ENCODE results near the gene RGMA.

RGMA gene

GRCh38 chr15:93088981-93089726 is at the start of gene RGMA:
Gene RGMA, minus strand, starts transcription at chr15:93089211. Its CDS starts 279 bp downstream, at chr15:93088932.
- no peak for DNase-seq (ENCODE audit: low read depth)

- no peak for DNase-seq (ENCODE audit: low read depth)
Measured at GRCh38 chr15:93136606-93137005, 47.6 kb upstream of the RGMA start.

- DNase-seq (ENCODE audit: low read depth): no peak
Measured at GRCh38 chr15:93135997-93136397, 47.0 kb upstream of the RGMA start.

GRCh38 chr15:93135459-93135858 is 46.4 kb upstream of the RGMA start:
- no peak for DNase-seq (ENCODE audit: low read depth)

GRCh38 chr15:93131485-93132095 is 42.6 kb upstream of the RGMA start:
- no peak for DNase-seq (ENCODE audit: low read depth)

GRCh38 chr15:93129702-93130488 is 40.9 kb upstream of the RGMA start:
- no peak for DNase-seq (ENCODE audit: low read depth)

GRCh38 chr15:93127286-93127685 is 38.3 kb upstream of the RGMA start:
- DNase-seq (ENCODE audit: low read depth): no peak

GRCh38 chr15:93126599-93126998 is 37.6 kb upstream of the RGMA start:
- DNase-seq (ENCODE audit: low read depth): no peak

- DNase-seq (ENCODE audit: low read depth): no peak
Measured at GRCh38 chr15:93126148-93126547, 37.1 kb upstream of the RGMA start.

- no peak for DNase-seq (ENCODE audit: low read depth)
Measured at GRCh38 chr15:93124126-93124525, 35.1 kb upstream of the RGMA start.

GRCh38 chr15:93121973-93122910 is 33.2 kb upstream of the RGMA start:
- no peak for DNase-seq (ENCODE audit: low read depth)

GRCh38 chr15:93121107-93121506 is 32.1 kb upstream of the RGMA start:
- no peak for DNase-seq (ENCODE audit: low read depth)

- DNase-seq (ENCODE audit: low read depth): no peak
Measured at GRCh38 chr15:93118904-93119303, 29.9 kb upstream of the RGMA start.

GRCh38 chr15:93111451-93111850 is 22.4 kb upstream of the RGMA start:
- no peak for DNase-seq (ENCODE audit: low read depth)

GRCh38 chr15:93110502-93111040 is 21.6 kb upstream of the RGMA start:
- DNase-seq (ENCODE audit: low read depth): no peak

- no peak for DNase-seq (ENCODE audit: low read depth)
Measured at GRCh38 chr15:93109336-93110102, 20.5 kb upstream of the RGMA start.

- DNase-seq (ENCODE audit: low read depth): no peak
Measured at GRCh38 chr15:93107646-93108045, 18.6 kb upstream of the RGMA start.

GRCh38 chr15:93105485-93105884 is 16.5 kb upstream of the RGMA start:
- DNase-seq (ENCODE audit: low read depth): no peak

GRCh38 chr15:93103823-93104222 is 14.8 kb upstream of the RGMA start:
- DNase-seq (ENCODE audit: low read depth): no peak

GRCh38 chr15:93102211-93102610 is 13.2 kb upstream of the RGMA start:
- no peak for DNase-seq (ENCODE audit: low read depth)

- no peak for DNase-seq (ENCODE audit: low read depth)
Measured at GRCh38 chr15:93093765-93094164, 4.8 kb upstream of the RGMA start.

All from iris pigment epithelial cell (primary cell).